Measurements from ENCODE around the gene AKR1E2.

Gene AKR1E2

GRCh38 chr10:4816966-4817365 is 9.0 kb upstream of the AKR1E2 start:
- H3K4me3 ChIP-seq (ENCODE audit: low read depth, low read length), result no peak overlapping the region
- H3K9ac ChIP-seq (ENCODE audit: low read depth, low read length), result no peak overlapping the region
- H3K4me1 ChIP-seq (ENCODE audit: control insufficient read depth, insufficient read depth, low read length), result no peaks in the 10 kb centered on the region
- no peaks in the 10 kb centered on the region for H3K27me3 ChIP-seq (ENCODE audit: control insufficient read depth, insufficient read depth, low read length)
- peaks cover 7% of the 10 kb centered on the region for H3K9me3 ChIP-seq (ENCODE audit: control insufficient read depth, insufficient read depth, low read length)
- H3K36me3 ChIP-seq (ENCODE audit: control insufficient read depth, insufficient read depth, low read length), result no peaks in the 10 kb centered on the region

GRCh38 chr10:4819067-4819466 is 6.9 kb upstream of the AKR1E2 start:
- Histone ChIP-seq H3K9me3 (ENCODE audit: control insufficient read depth, insufficient read depth, low read length) (peaks cover 7% of the 10 kb centered on the region), H3K27me3 (ENCODE audit: control insufficient read depth, insufficient read depth, low read length) (no peaks in the 10 kb centered on the region), H3K4me3 (ENCODE audit: low read depth, low read length) (no peak overlapping the region), H3K4me1 (ENCODE audit: control insufficient read depth, insufficient read depth, low read length) (no peaks in the 10 kb centered on the region), H3K9ac (ENCODE audit: low read depth, low read length) (no peak overlapping the region), H3K36me3 (ENCODE audit: control insufficient read depth, insufficient read depth, low read length) (no peaks in the 10 kb centered on the region)

GRCh38 chr10:4819707-4820106 is 6.3 kb upstream of the AKR1E2 start:
- Histone ChIP-seq H3K4me3 (ENCODE audit: low read depth, low read length) (no peak overlapping the region), H3K4me1 (ENCODE audit: control insufficient read depth, insufficient read depth, low read length) (no peaks in the 10 kb centered on the region), H3K9ac (ENCODE audit: low read depth, low read length) (no peak overlapping the region), H3K36me3 (ENCODE audit: control insufficient read depth, insufficient read depth, low read length) (no peaks in the 10 kb centered on the region), H3K27me3 (ENCODE audit: control insufficient read depth, insufficient read depth, low read length) (no peaks in the 10 kb centered on the region), H3K9me3 (ENCODE audit: control insufficient read depth, insufficient read depth, low read length) (peaks cover 7% of the 10 kb centered on the region)

- no peaks in the 10 kb centered on the region for H3K4me1 ChIP-seq (ENCODE audit: control insufficient read depth, insufficient read depth, low read length)
- no peak overlapping the region for H3K9ac ChIP-seq (ENCODE audit: low read depth, low read length)
Measured at GRCh38 chr10:4820804-4821401, 5.1 kb upstream of the AKR1E2 start.

GRCh38 chr10:4822208-4822607 is 3.8 kb upstream of the AKR1E2 start:
- no peak overlapping the region for H3K9ac ChIP-seq (ENCODE audit: low read depth, low read length)
- no peaks in the 10 kb centered on the region for H3K36me3 ChIP-seq (ENCODE audit: control insufficient read depth, insufficient read depth, low read length)
- peaks cover 11% of the 10 kb centered on the region for H3K27me3 ChIP-seq (ENCODE audit: control insufficient read depth, insufficient read depth, low read length)
- no peak overlapping the region for H3K4me3 ChIP-seq (ENCODE audit: low read depth, low read length)
- no peaks in the 10 kb centered on the region for H3K9me3 ChIP-seq (ENCODE audit: control insufficient read depth, insufficient read depth, low read length)
- H3K4me1 ChIP-seq (ENCODE audit: control insufficient read depth, insufficient read depth, low read length), result no peaks in the 10 kb centered on the region

More at GRCh38 chr10:4820804-4821401, 5.1 kb upstream of the AKR1E2 start:
- H3K4me3 ChIP-seq (ENCODE audit: low read depth, low read length), result no peak overlapping the region
- peaks cover 6% of the 10 kb centered on the region for H3K27me3 ChIP-seq (ENCODE audit: control insufficient read depth, insufficient read depth, low read length)
- H3K9me3 ChIP-seq (ENCODE audit: control insufficient read depth, insufficient read depth, low read length), result peaks cover 7% of the 10 kb centered on the region
- H3K36me3 ChIP-seq (ENCODE audit: control insufficient read depth, insufficient read depth, low read length), result no peaks in the 10 kb centered on the region

GRCh38 chr10:4824791-4825310 is 1.2 kb upstream of the AKR1E2 start:
- H3K4me1 ChIP-seq (ENCODE audit: control insufficient read depth, insufficient read depth, low read length), result no peaks in the 10 kb centered on the region

GRCh38 chr10:4825456-4825867 is 545 bp upstream of the AKR1E2 start:
- Histone ChIP-seq H3K4me1 (ENCODE audit: control insufficient read depth, insufficient read depth, low read length) (no peaks in the 10 kb centered on the region), H3K4me3 (ENCODE audit: low read depth, low read length) (peak overlapping the region; percentile 18), H3K36me3 (ENCODE audit: control insufficient read depth, insufficient read depth, low read length) (no peaks in the 10 kb centered on the region), H3K9me3 (ENCODE audit: control insufficient read depth, insufficient read depth, low read length) (no peaks in the 10 kb centered on the region), H3K9ac (ENCODE audit: low read depth, low read length) (no peak overlapping the region), H3K27me3 (ENCODE audit: control insufficient read depth, insufficient read depth, low read length) (peaks cover 13% of the 10 kb centered on the region)

More at GRCh38 chr10:4824791-4825310, 1.2 kb upstream of the AKR1E2 start:
- H3K36me3 ChIP-seq (ENCODE audit: control insufficient read depth, insufficient read depth, low read length), result no peaks in the 10 kb centered on the region
- H3K4me3 ChIP-seq (ENCODE audit: low read depth, low read length), result no peak overlapping the region
- peaks cover 13% of the 10 kb centered on the region for H3K27me3 ChIP-seq (ENCODE audit: control insufficient read depth, insufficient read depth, low read length)
- no peaks in the 10 kb centered on the region for H3K9me3 ChIP-seq (ENCODE audit: control insufficient read depth, insufficient read depth, low read length)
- H3K9ac ChIP-seq (ENCODE audit: low read depth, low read length), result no peak overlapping the region

- peaks cover 13% of the 10 kb centered on the region for H3K27me3 ChIP-seq (ENCODE audit: control insufficient read depth, insufficient read depth, low read length)
- peak overlapping the region; percentile 41 for H3K4me3 ChIP-seq (ENCODE audit: low read depth, low read length)
- H3K9me3 ChIP-seq (ENCODE audit: control insufficient read depth, insufficient read depth, low read length), result no peaks in the 10 kb centered on the region
- H3K4me1 ChIP-seq (ENCODE audit: control insufficient read depth, insufficient read depth, low read length), result no peaks in the 10 kb centered on the region
- H3K9ac ChIP-seq (ENCODE audit: low read depth, low read length), result no peak overlapping the region
- H3K36me3 ChIP-seq (ENCODE audit: control insufficient read depth, insufficient read depth, low read length), result no peaks in the 10 kb centered on the region
Measured at GRCh38 chr10:4826792-4827324, 851 bp downstream of the AKR1E2 start.

GRCh38 chr10:4828005-4828404 is 2.0 kb downstream of the AKR1E2 start:
- no peak overlapping the region for H3K9ac ChIP-seq (ENCODE audit: low read depth, low read length)
- H3K4me1 ChIP-seq (ENCODE audit: control insufficient read depth, insufficient read depth, low read length), result no peaks in the 10 kb centered on the region
- peaks cover 13% of the 10 kb centered on the region for H3K27me3 ChIP-seq (ENCODE audit: control insufficient read depth, insufficient read depth, low read length)
- no peaks in the 10 kb centered on the region for H3K9me3 ChIP-seq (ENCODE audit: control insufficient read depth, insufficient read depth, low read length)
- H3K36me3 ChIP-seq (ENCODE audit: control insufficient read depth, insufficient read depth, low read length), result no peaks in the 10 kb centered on the region
- H3K4me3 ChIP-seq (ENCODE audit: low read depth, low read length), result no peak overlapping the region

GRCh38 chr10:4830551-4830950 is 4.5 kb downstream of the AKR1E2 start:
- Histone ChIP-seq H3K4me1 (ENCODE audit: control insufficient read depth, insufficient read depth, low read length) (no peaks in the 10 kb centered on the region), H3K27me3 (ENCODE audit: control insufficient read depth, insufficient read depth, low read length) (peaks cover 10% of the 10 kb centered on the region), H3K36me3 (ENCODE audit: control insufficient read depth, insufficient read depth, low read length) (no peaks in the 10 kb centered on the region), H3K4me3 (ENCODE audit: low read depth, low read length) (no peak overlapping the region), H3K9ac (ENCODE audit: low read depth, low read length) (no peak overlapping the region), H3K9me3 (ENCODE audit: control insufficient read depth, insufficient read depth, low read length) (no peaks in the 10 kb centered on the region)

GRCh38 chr10:4831091-4831490 is 5.1 kb downstream of the AKR1E2 start:
- Histone ChIP-seq H3K9ac (ENCODE audit: low read depth, low read length) (no peak overlapping the region), H3K4me3 (ENCODE audit: low read depth, low read length) (no peak overlapping the region), H3K27me3 (ENCODE audit: control insufficient read depth, insufficient read depth, low read length) (peaks cover 6% of the 10 kb centered on the region), H3K4me1 (ENCODE audit: control insufficient read depth, insufficient read depth, low read length) (no peaks in the 10 kb centered on the region), H3K36me3 (ENCODE audit: control insufficient read depth, insufficient read depth, low read length) (no peaks in the 10 kb centered on the region), H3K9me3 (ENCODE audit: control insufficient read depth, insufficient read depth, low read length) (no peaks in the 10 kb centered on the region)

GRCh38 chr10:4833286-4833685 is 7.3 kb downstream of the AKR1E2 start:
- Histone ChIP-seq H3K4me3 (ENCODE audit: low read depth, low read length) (no peak overlapping the region), H3K27me3 (ENCODE audit: control insufficient read depth, insufficient read depth, low read length) (no peaks in the 10 kb centered on the region), H3K4me1 (ENCODE audit: control insufficient read depth, insufficient read depth, low read length) (no peaks in the 10 kb centered on the region), H3K36me3 (ENCODE audit: control insufficient read depth, insufficient read depth, low read length) (no peaks in the 10 kb centered on the region), H3K9ac (ENCODE audit: low read depth, low read length) (no peak overlapping the region), H3K9me3 (ENCODE audit: control insufficient read depth, insufficient read depth, low read length) (no peaks in the 10 kb centered on the region)

Data from iPS-15b (cell line).